PFSK-1 (cell line): Measurements from ENCODE around the gene C10orf71.

ENCODE experiments used
- FOXP2 ChIP-seq: optimal IDR thresholded peaks from 2 replicates; pipeline ENCODE3; 2011; ENCODE audit warnings: borderline replicate concordance, control low read depth, inconsistent platforms; ENCODE audit not compliant: insufficient read depth; ENCODE audit errors: extremely low read length, extremely low read depth
- POLR2AphosphoS5 ChIP-seq: IDR thresholded peaks from 2 replicates; pipeline ENCODE4 v1.6.1; 2012; ENCODE audit warnings: low read depth, mild to moderate bottlenecking, control low read depth, low read length, moderate library complexity
- SIN3A ChIP-seq: IDR thresholded peaks from 2 replicates; pipeline ENCODE4 v1.6.1; 2012; ENCODE audit warnings: mild to moderate bottlenecking, low read length, moderate library complexity, borderline replicate concordance; ENCODE audit not compliant: insufficient read depth
- TAF1 ChIP-seq: IDR thresholded peaks from 2 replicates; pipeline ENCODE4 v1.6.1; 2012; ENCODE audit warnings: low read length, control low read depth, borderline replicate concordance; ENCODE audit not compliant: insufficient read depth
- TF ChIP-seq, protein P1 (sequence below), 2 experiments: IDR thresholded peaks; 2 replicates each; pipeline versions ENCODE4 v1.6.1 to v1.8.0; 2011 to 2012; ENCODE audit warnings: low read depth in 2 of 2, low read length in 2 of 2, control low read depth in 1 of 2, inconsistent platforms in 1 of 2, mild to moderate bottlenecking in 1 of 2, moderate library complexity in 1 of 2; ENCODE audit not compliant: insufficient read depth in 1 of 2

Gene C10orf71

DNA sequence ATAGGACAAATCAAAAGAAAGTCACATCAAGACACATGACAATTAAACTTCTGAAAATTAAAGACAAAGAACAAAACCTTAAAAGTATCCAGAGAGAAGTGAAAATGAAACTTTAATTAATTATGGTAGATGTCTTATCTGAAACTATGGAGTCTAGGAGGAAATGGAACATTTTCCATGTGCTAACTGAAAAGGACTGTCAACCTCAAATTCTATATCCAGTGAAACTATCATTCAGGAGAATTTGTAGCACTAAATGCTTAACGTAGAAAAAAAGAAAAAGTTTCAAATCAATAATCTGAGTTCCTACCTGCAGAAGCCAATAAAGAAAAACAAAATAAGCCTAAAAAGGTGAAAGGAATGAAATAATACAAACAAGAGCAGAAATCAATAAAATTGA is 33.1 kb upstream of the C10orf71 start:
- TF ChIP-seq TAF1 (no peak), FOXP2 (no peak), SIN3A (no peak), POLR2AphosphoS5 (no peak)
- TF ChIP-seq, protein P1, sequence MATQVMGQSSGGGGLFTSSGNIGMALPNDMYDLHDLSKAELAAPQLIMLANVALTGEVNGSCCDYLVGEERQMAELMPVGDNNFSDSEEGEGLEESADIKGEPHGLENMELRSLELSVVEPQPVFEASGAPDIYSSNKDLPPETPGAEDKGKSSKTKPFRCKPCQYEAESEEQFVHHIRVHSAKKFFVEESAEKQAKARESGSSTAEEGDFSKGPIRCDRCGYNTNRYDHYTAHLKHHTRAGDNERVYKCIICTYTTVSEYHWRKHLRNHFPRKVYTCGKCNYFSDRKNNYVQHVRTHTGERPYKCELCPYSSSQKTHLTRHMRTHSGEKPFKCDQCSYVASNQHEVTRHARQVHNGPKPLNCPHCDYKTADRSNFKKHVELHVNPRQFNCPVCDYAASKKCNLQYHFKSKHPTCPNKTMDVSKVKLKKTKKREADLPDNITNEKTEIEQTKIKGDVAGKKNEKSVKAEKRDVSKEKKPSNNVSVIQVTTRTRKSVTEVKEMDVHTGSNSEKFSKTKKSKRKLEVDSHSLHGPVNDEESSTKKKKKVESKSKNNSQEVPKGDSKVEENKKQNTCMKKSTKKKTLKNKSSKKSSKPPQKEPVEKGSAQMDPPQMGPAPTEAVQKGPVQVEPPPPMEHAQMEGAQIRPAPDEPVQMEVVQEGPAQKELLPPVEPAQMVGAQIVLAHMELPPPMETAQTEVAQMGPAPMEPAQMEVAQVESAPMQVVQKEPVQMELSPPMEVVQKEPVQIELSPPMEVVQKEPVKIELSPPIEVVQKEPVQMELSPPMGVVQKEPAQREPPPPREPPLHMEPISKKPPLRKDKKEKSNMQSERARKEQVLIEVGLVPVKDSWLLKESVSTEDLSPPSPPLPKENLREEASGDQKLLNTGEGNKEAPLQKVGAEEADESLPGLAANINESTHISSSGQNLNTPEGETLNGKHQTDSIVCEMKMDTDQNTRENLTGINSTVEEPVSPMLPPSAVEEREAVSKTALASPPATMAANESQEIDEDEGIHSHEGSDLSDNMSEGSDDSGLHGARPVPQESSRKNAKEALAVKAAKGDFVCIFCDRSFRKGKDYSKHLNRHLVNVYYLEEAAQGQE (IDR thresholded peaks at IDR 0.05; ENCODE audit: insufficient read depth in 1 of 2, low read depth in 2 of 2, low read length in 2 of 2), result no peak

DNA sequence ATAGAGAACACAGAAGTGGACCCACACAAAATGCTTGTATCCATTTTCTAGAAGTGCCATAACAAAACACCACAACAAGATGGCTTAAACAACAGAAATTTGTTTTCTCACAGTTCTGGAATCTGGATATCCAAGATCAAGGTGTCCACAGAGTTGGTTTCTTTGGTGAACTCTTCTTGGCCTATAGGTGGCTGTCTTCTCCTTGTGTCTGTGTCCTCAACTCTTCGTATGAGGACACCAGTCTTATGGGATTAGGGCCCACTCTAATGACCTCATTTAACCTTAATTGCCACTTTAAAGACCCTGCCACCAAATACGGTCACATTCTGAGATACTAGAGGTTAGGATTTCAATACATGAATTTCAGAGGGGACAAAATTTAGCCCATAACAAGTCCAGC is 30.8 kb upstream of the C10orf71 start:
- TF ChIP-seq TAF1, result no peak
- no peak for TF ChIP-seq FOXP2
- TF ChIP-seq, protein P1 (IDR thresholded peaks at IDR 0.05; ENCODE audit: insufficient read depth in 1 of 2, low read depth in 2 of 2, low read length in 2 of 2), result no peak
- no peak for TF ChIP-seq SIN3A
- no peak for TF ChIP-seq POLR2AphosphoS5

DNA sequence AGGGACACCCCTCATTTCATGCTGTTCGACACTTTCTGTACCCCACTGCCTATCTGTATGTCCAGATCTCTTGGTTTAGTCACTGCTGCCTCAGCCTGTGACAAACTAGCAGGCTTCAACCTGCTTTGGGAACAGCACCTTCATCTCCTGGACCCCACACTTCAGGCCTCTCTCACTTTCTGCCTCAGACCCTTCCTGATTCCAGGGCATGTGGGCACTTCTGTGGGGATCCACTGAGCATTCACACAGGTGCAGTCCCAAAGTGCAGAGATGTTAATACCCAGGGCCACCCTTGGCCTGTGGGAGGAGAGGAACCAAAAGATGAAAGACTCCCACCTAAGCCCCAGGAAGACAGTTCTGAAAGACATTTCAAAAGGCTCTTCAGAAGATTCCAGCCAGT is 29.4 kb upstream of the C10orf71 start:
- no peak for TF ChIP-seq TAF1
- TF ChIP-seq, protein P1 (IDR thresholded peaks at IDR 0.05; ENCODE audit: insufficient read depth in 1 of 2, low read depth in 2 of 2, low read length in 2 of 2), result no peak
- no peak for TF ChIP-seq FOXP2
- no peak for TF ChIP-seq SIN3A
- no peak for TF ChIP-seq POLR2AphosphoS5

DNA sequence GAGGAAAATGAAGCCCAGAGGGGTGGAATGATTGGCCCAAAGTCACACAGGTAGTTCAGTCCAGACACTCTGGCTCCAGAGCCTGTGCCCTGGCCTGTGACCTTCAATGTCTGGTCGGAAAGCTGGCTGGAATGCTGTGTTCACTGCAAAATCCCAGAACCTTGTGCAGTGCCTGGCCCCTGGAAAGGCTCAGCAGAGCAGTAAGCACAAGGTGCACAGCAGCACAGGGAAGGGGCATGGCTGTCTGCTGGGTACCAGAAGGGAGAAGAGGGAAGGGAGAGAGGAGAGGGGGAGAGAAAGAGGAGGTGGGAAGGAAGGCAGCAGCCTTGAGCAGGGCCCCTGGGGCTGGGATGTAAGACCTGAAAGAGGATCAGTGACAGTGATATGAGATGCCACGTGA is 28.4 kb upstream of the C10orf71 start:
- TF ChIP-seq SIN3A, result no peak
- TF ChIP-seq FOXP2, result no peak
- TF ChIP-seq TAF1, result no peak
- TF ChIP-seq, protein P1 (IDR thresholded peaks at IDR 0.05; ENCODE audit: insufficient read depth in 1 of 2, low read depth in 2 of 2, low read length in 2 of 2), result no peak

DNA sequence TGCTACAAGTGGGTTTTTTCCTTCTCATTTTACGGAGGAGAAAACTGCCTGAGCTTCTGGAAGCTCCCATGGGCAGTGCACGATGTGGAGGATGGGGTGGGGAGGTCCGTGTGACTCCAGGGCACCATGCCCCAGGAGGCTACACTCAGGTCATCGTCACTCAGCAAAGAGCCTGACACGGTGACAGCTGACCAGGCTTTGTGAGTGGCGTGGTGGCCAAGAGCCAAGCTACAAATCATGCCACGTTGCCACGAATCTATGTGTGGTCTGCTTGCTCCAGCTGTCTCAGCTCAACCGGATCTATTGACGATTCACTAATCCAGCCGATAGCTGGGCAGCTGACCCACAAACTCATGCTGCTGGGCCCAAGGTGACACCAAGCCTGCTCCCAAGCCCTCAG is 27.6 kb upstream of the C10orf71 start:
- TF ChIP-seq, protein P1 (IDR thresholded peaks at IDR 0.05; ENCODE audit: insufficient read depth in 1 of 2, low read depth in 2 of 2, low read length in 2 of 2), result no peak
- TF ChIP-seq POLR2AphosphoS5 (no peak), SIN3A (no peak), FOXP2 (no peak), TAF1 (no peak)
